Thymus (tissue), 11 donors: ENCODE results near the gene CHM. TPM values are rescaled to one million over a fixed set of nuclear protein-coding genes. Genes with fewer than 3 reads are reported as not detected.
"Not testable (repeated sequence)": the region's sequence is repeated elsewhere in the genome, so short reads cannot be mapped to it uniquely, and the experiment has no call there.

Source experiments
- DNase-seq, 9 donors: peaks; one replicate each; pipeline ENCODE4 v3.0.0-alpha.2; 2013; ENCODE audit warnings: low spot score in 9 of 9, low read depth in 6 of 9, missing footprints in 1 of 9
- H3K27ac ChIP-seq, 2 donors: one replicate each; pipeline ENCODE4 v1.5.1; 2013; ENCODE audit warnings: control low read depth in 1 of 2, low read depth in 1 of 2, low read length in 1 of 2, mild to moderate bottlenecking in 1 of 2, moderate library complexity in 1 of 2
- H3K27me3 ChIP-seq, 2 donors: one replicate each; pipeline ENCODE4 v1.5.1; 2013; ENCODE audit warnings: low read length in 1 of 2; ENCODE audit not compliant: control insufficient read depth in 2 of 2, insufficient read depth in 1 of 2
- H3K36me3 ChIP-seq, 2 donors: one replicate each; pipeline ENCODE4 v1.5.1; 2013; ENCODE audit warnings: low read length in 1 of 2, mild to moderate bottlenecking in 1 of 2, moderate library complexity in 1 of 2; ENCODE audit not compliant: control insufficient read depth in 2 of 2, insufficient read depth in 2 of 2
- H3K4me1 ChIP-seq, 2 donors: one replicate each; pipeline ENCODE4 v1.5.1; 2013; ENCODE audit warnings: low read length in 2 of 2; ENCODE audit not compliant: control insufficient read depth in 2 of 2, insufficient read depth in 2 of 2
- H3K4me3 ChIP-seq, 2 donors: one replicate each; pipeline ENCODE4 v1.5.1; 2013; ENCODE audit warnings: low read length in 2 of 2, control low read depth in 1 of 2, mild to moderate bottlenecking in 1 of 2
- H3K9me3 ChIP-seq, 2 donors: one replicate each; pipeline ENCODE4 v1.5.1; 2013; ENCODE audit warnings: low read length in 1 of 2, mild to moderate bottlenecking in 1 of 2; ENCODE audit not compliant: control insufficient read depth in 2 of 2, insufficient read depth in 1 of 2
- WGBS: extraction: QIAGEN DNeasy Blood & Tissue Kit; methylation state at CpG from one replicate; pipeline ENCODE4 v1.1.7; 2013; 5-methylcytosine and 5-hydroxymethylcytosine counted together
- polyA plus RNA-seq: library from polyadenylated mRNA; stranded (reverse); fragments of 200-250 nt; gene quantifications from one replicate; pipeline ENCODE4 v1.2.3, GENCODE V29; 2013
- total RNA-seq: library from RNA; stranded (reverse); fragments of 120-200 nt; gene quantifications from one replicate; pipeline ENCODE4 v1.2.4, GENCODE V29; 2013
- donor health status: healthy.

CHM gene
- total and polyA plus RNA-seq, 2 donors: 14.4 to 20.2 TPM

DNA sequence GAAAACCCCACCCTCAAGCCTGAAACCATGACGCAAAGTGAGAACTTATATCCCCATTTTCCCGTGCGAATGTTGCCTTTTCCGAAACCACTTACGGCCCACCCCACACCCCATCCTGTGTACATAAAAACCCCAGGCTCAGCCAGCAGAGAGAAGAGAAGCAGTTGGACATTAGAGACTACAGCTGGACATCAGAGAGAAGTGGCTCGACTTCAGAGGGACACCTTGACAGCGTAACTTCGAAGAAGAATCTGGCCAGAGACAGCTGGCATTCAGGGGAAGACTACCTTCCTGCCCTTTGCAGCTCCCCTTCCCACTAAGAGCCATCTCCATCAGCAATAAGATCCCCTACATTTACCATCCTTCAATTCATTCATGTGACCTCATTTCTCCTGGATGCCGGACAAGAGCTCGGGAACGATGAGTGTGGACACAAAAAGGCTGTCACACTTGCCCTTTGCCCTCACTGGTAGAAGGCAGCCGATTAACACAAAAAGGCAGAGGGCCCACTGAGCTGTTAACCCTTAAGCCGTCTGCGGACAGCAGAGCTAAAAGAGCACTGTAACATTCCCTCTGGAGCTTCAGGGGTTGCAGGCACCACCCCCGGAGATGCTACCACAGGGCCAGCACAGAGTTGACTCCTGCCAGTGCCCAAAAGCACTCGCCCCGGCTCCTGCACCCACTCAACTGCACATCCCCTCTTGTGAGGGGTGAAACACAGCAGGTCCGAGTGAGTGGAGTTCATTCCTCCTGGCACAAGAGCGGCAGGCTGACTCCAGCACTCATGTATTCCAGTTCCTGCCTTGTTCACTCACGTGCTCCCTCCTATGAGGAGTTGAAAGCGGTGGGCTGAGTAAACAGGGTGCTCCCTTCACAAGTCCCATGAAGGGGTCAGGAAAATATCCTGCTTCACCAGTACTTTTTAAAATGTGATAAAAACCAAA lies 7.5 kb downstream of the CHM start:
- Histone ChIP-seq H3K9me3 (peaks cover 0 to 8% of the 10 kb centered on the region in 2 donors), H3K36me3 (no peaks in the 10 kb centered on the region), H3K4me3 (no peak overlapping the region), H3K27me3 (no peaks in the 10 kb centered on the region), H3K4me1 (no peaks in the 10 kb centered on the region), H3K27ac (no peak overlapping the region)
- no peak for DNase-seq
- 97% methylated on average over 21 of the region's 21 CpGs for WGBS

DNA sequence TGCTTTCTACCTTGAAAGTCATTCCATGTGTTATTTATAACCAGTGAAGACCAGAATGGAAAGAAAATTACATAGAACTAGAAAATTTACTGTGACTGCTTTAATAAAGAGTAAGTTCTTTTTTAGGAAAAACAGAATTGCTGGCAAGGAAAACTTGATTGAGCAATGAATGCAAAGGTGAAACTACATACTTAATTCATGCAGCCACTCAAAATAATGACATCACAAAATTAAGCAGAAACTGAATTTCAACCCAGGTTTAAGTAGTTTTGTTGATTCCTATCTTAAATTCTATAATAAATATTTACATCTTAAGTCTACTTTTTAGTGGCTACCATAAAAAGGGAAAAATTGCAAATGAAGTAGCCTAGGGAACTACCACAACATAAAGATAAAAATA lies 14.0 kb downstream of the CHM start:
- H3K27ac ChIP-seq: no peak overlapping the region
- H3K4me3 ChIP-seq: no peak overlapping the region
- no peaks in the 10 kb centered on the region for H3K9me3 ChIP-seq
- no peaks in the 10 kb centered on the region for H3K27me3 ChIP-seq
- H3K4me1 ChIP-seq: no peaks in the 10 kb centered on the region
- H3K36me3 ChIP-seq: no peaks in the 10 kb centered on the region
- no peak for DNase-seq

- no peak overlapping the region for H3K4me3 ChIP-seq
- DNase-seq: no peak
- WGBS: 95% methylated on average over 2 of the region's 2 CpGs
- H3K27ac ChIP-seq: no peak overlapping the region
- no peaks in the 10 kb centered on the region for H3K27me3 ChIP-seq
- no peaks in the 10 kb centered on the region for H3K9me3 ChIP-seq
- no peaks in the 10 kb centered on the region for H3K4me1 ChIP-seq
- H3K36me3 ChIP-seq: no peaks in the 10 kb centered on the region
These were observed 18.7 kb downstream of the CHM start for GRCh38 chrX:86028681-86029080.

GRCh38 chrX:86023811-86024210 lies 23.5 kb downstream of the CHM start:
- H3K4me1 ChIP-seq: no peaks in the 10 kb centered on the region
- H3K27ac ChIP-seq: no peak overlapping the region
- DNase-seq: no peak
- H3K9me3 ChIP-seq: no peaks in the 10 kb centered on the region
- no peak overlapping the region for H3K4me3 ChIP-seq
- no peaks in the 10 kb centered on the region for H3K27me3 ChIP-seq
- no peaks in the 10 kb centered on the region for H3K36me3 ChIP-seq

DNA sequence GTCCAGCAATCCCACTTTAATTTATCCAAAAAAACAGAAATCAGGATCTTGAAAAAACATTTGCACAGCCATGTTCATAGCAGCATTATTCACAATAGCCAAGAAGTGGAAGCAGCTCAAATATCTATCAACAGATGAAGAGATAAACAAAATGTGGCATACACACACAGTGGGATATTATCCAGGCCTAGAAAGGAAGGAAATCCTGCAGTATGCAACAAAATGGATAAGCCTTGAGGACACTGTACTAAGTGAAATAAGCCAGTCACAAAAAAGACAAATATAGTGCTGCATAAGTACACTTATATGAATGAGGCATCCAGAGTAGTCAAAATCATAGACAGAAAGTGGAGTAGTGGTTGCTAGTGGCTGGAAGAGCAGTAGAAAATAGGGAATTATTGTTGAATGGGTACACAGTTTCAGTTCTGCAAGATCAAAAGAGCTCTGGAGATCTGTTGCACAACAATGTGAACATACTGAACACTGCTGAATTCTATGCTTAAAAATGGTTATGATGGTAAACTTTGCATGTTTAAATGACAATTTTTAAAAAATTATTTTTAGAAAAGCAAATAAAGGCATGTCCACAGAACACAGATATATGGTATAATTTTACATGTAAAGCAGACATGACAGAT lies 25.6 kb downstream of the CHM start:
- H3K4me1 ChIP-seq: no peaks in the 10 kb centered on the region
- no peak overlapping the region for H3K27ac ChIP-seq
- H3K9me3 ChIP-seq: no peaks in the 10 kb centered on the region
- no peak for DNase-seq
- no peak overlapping the region for H3K4me3 ChIP-seq
- no peaks in the 10 kb centered on the region for H3K27me3 ChIP-seq
- H3K36me3 ChIP-seq: peaks cover 0 to under 1% of the 10 kb centered on the region in 2 donors

DNA sequence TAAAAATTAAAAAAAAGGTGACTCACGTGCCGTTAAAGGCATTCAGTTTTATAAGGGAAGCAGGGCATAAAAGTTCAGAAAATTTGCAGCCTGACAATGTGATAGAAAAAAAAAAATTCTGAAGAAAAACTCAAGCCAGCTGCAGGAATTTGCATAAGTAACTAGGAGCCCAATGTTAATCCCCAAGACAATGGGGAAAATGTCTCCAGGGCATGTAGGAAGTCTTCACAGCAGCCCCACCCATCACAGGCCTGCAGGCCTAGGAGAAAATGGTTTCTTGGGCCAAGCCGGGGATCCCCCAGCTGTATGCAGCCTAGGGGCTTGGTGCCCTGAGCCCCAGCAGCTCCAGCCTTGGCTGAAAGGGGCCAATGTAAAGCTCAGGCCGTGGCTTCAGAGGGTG lies 31.2 kb downstream of the CHM start:
- DNase-seq: no peak
- Histone ChIP-seq H3K27me3 (no peaks in the 10 kb centered on the region), H3K9me3 (peaks cover 0 to 2% of the 10 kb centered on the region in 2 donors), H3K36me3 (peaks cover 0 to 2% of the 10 kb centered on the region in 2 donors), H3K4me1 (no peaks in the 10 kb centered on the region), H3K4me3 (no peak overlapping the region), H3K27ac (no peak overlapping the region)
- 99% methylated on average over 4 of the region's 4 CpGs for WGBS

DNA sequence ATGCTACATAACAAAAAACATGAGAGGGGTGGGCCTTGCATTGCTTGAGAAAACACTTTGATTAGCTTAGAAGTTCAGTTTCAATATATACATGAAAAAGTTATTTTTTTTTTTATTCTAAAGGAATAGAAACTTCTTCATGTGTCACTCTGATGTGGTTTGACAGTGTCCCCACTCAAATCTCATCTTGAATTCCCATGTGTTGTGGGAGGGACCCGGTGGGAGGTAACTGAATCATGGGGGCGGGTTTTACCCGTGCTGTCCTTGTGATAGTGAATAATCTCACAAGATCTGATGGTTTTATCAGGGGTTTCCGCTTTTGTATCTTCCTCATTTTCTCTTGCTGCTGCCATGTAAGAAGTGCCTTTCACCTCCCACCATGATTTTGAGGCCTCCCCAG lies 32.4 kb downstream of the CHM start:
- not testable (repeated sequence) for H3K27me3 ChIP-seq, H3K36me3 ChIP-seq, H3K4me3 ChIP-seq, H3K4me1 ChIP-seq, H3K27ac ChIP-seq, H3K9me3 ChIP-seq, DNase-seq
- WGBS: 92% methylated on average over 4 of the region's 4 CpGs

GRCh38 chrX:86014421-86014820 lies 32.9 kb downstream of the CHM start:
- no peaks in the 10 kb centered on the region for H3K4me1 ChIP-seq
- WGBS: 94% methylated on average over 5 of the region's 5 CpGs
- no peak overlapping the region for H3K27ac ChIP-seq
- H3K27me3 ChIP-seq: no peaks in the 10 kb centered on the region
- H3K4me3 ChIP-seq: no peak overlapping the region
- peaks cover 0 to 2% of the 10 kb centered on the region in 2 donors for H3K9me3 ChIP-seq
- DNase-seq: no peak
- peaks cover 0 to 2% of the 10 kb centered on the region in 2 donors for H3K36me3 ChIP-seq

DNA sequence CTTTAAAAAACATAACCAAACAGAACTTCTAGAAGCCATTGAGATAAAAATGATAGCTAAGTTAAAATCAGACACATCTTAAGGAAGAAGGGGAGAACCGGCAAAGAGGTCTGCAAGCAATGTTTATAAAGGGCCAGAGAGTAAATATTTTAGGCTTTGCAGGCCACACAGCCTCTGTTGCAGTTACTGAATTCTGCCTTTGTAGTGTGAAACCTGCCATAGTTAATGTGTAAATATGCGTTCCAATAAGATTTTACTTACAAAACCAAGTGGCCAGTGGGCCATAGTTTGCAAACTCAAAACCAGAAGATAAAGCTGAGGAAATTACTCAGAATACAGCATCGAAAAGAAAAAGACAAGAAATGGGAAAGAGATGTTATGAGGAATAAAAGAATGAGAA lies 33.6 kb downstream of the CHM start:
- no peaks in the 10 kb centered on the region for H3K27me3 ChIP-seq
- no peak overlapping the region for H3K4me3 ChIP-seq
- WGBS: 96% methylated on average over 3 of the region's 3 CpGs
- H3K4me1 ChIP-seq: no peaks in the 10 kb centered on the region
- H3K27ac ChIP-seq: no peak overlapping the region
- peaks cover 0 to 2% of the 10 kb centered on the region in 2 donors for H3K9me3 ChIP-seq
- peaks cover 0 to 2% of the 10 kb centered on the region in 2 donors for H3K36me3 ChIP-seq
- no peak for DNase-seq
